HEK293 (cell line): Measurements from ENCODE around the gene SYNJ1.

Experiments used
- MYNN ChIP-seq: fragments of 450-650 bp; formaldehyde crosslinking; IDR thresholded peaks from 2 replicates; pipeline ENCODE4 v1.5.1; 2016; ENCODE audit warnings: missing biosample characterization, missing genetic modification characterization, borderline replicate concordance
- PRDM2 ChIP-seq: fragments of 450-650 bp; formaldehyde crosslinking; IDR thresholded peaks from 2 replicates; pipeline ENCODE4 v1.5.1; 2016; ENCODE audit warnings: missing biosample characterization, missing genetic modification characterization, borderline replicate concordance
- SETDB1 ChIP-seq: IDR thresholded peaks from one replicate; pipeline ENCODE4 v1.6.1; 2017; ENCODE audit warnings: mild to moderate bottlenecking, low read length, moderate library complexity, mixed read lengths; ENCODE audit not compliant: insufficient read length
- ZBTB21 ChIP-seq: fragments of 450-650 bp; formaldehyde crosslinking; IDR thresholded peaks from 2 replicates; pipeline ENCODE4 v1.5.1; 2017; ENCODE audit warnings: missing biosample characterization, missing genetic modification characterization
- ZNF558 ChIP-seq: fragments of 450-650 bp; formaldehyde crosslinking; IDR thresholded peaks from 2 replicates; pipeline ENCODE4 v1.5.1; 2016; ENCODE audit warnings: missing biosample characterization, missing genetic modification characterization

DNA sequence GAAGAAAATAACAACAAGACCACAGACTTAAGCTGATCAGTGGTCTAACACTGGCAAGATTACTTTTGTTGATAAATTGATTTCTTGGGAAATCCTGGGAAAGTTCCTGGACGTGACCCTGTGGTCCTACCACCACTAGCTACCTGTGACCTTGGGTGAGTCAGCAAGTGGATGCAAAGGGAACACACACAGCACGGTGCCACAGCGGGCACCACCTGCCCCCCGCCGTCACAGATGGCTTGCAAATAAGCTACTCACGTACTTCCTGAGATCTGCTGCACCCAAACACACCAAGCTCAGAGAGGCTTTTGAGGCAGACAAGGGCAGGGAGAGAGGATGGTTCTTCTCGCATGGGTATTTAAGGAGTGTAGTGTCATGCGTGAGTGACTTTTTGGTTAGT, 128.3 kb downstream of the SYNJ1 start:
- TF ChIP-seq SETDB1 (no peak), ZNF558 (tag by site-specific recombination) (no peak), MYNN (tag by site-specific recombination) (no peak), PRDM2 (no peak), ZBTB21 (no peak)
